ENCODE measurements around the gene CCL3.
"Not testable (repeated sequence)": the region's sequence is repeated elsewhere in the genome, so short reads cannot be mapped to it uniquely, and the experiment has no call there.

The CCL3 gene

DNA sequence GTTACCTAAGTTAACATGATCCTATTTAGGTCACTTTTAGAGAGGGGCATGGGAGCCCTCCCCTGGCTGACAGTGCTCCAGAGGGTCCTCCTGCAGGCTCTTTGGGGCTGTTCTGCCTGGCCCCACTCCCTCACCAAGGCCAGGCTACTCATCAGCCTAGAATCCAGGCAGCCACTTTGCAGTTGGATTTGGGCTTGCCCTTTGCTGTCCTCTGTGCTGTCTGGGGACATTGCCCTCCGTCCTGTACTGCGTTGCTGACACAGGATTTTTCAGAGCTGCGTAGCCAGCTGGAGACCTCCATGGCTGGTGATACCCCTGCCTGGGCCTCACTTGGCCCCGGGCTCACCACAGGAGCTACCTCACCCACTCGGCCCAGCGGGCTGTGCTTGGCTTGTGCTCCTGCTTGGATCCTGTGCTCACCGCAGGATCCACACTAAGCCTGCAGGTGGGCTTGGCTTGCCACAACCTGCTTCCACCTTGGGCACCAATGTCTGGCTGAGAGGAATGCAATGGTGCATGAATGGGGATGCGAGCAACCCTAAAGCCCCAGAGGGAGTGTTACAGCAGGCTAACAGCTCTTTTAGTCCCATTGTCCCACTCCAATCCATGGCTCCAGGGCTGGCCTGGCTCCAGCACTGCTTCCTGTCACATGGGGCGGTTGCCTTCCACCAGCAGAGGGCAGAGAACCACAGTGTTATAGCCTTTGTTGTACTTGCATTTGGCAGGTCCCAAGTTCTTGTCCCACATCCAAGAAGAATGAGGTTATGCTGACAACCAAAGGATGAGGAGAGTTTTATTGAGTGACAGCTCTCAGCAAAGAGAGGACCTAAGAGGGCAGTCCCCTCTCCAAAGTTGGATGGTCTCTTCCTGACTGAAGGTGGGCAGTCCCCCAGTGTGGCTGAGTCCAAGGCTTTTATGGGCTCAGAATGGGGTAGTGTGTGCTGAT is 35.2 kb upstream of the CCL3 start:
- no peak overlapping the region for H3K4me3 ChIP-seq (ENCODE audit: low read length)
- TF ChIP-seq, protein P1, sequence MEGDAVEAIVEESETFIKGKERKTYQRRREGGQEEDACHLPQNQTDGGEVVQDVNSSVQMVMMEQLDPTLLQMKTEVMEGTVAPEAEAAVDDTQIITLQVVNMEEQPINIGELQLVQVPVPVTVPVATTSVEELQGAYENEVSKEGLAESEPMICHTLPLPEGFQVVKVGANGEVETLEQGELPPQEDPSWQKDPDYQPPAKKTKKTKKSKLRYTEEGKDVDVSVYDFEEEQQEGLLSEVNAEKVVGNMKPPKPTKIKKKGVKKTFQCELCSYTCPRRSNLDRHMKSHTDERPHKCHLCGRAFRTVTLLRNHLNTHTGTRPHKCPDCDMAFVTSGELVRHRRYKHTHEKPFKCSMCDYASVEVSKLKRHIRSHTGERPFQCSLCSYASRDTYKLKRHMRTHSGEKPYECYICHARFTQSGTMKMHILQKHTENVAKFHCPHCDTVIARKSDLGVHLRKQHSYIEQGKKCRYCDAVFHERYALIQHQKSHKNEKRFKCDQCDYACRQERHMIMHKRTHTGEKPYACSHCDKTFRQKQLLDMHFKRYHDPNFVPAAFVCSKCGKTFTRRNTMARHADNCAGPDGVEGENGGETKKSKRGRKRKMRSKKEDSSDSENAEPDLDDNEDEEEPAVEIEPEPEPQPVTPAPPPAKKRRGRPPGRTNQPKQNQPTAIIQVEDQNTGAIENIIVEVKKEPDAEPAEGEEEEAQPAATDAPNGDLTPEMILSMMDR (conservative IDR thresholded peaks at IDR 0.05; ENCODE audit: low read depth, low read length), result no peak
- no peak for DNase-seq (ENCODE audit: low read depth)

DNA sequence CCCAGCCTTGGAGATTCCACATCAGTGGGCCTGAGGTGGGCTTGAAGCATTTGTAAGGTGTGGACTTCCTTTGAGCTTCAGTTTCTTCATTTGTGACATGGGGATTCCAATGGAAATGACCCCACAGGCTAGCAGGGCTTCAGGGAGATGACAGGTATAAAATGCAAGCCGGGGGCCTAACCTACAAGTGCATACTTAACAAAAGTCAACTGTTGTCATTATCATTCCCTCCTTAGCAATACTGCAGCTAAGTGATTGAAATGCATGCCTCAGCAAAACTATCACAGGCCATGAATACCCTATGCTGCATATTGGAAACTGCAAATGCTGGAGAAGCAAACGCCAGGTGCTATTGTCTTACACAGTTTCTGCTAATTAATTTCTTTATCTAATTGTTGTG is 33.5 kb upstream of the CCL3 start:
- DNase-seq (ENCODE audit: low read depth), result no peak
- no peak overlapping the region for H3K4me3 ChIP-seq (ENCODE audit: low read length)
- TF ChIP-seq, protein P1 (conservative IDR thresholded peaks at IDR 0.05; ENCODE audit: low read depth, low read length), result no peak

DNA sequence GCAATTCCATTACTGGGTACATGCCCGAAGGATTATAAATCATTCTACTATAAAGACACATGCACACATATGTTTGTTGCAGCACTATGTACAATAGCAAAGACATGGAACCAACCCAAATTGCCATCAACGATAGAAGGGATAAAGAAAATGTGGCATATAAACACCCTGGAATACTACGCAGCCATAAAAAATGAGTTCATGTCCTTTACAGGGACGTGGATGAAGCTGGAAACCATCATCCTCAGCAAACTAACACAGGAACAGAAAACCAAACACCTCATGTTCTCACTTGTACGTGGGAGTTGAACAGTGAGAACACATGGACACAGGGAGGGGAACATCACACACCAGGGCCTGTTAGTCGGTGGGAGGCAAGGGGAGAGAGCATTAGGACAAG is 31.2 kb upstream of the CCL3 start:
- not testable (repeated sequence) for DNase-seq (ENCODE audit: low read depth); H3K4me3 ChIP-seq (ENCODE audit: low read length)

DNA sequence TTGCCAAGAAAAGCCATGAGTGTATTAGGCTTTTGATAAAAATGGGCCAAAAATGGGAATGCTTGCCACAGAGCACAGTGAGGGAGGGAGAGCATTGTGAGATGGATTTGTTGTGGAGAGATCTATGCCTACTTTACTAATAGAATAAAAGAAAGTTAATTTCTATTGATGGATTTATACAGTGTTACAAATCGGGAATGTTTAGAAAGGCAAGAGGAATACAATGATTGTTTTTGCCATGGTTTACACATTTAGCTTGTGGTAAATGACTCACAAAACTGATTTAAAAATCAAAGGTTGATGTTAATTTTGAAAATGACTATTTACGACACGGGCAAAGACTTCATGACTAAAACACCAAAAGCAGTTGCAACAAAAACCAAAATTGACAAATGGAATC is 30.3 kb upstream of the CCL3 start:
- H3K4me3 ChIP-seq (ENCODE audit: low read length), result no peak overlapping the region
- no peak for DNase-seq (ENCODE audit: low read depth)
- TF ChIP-seq, protein P1 (conservative IDR thresholded peaks at IDR 0.05; ENCODE audit: low read depth, low read length), result no peak

DNA sequence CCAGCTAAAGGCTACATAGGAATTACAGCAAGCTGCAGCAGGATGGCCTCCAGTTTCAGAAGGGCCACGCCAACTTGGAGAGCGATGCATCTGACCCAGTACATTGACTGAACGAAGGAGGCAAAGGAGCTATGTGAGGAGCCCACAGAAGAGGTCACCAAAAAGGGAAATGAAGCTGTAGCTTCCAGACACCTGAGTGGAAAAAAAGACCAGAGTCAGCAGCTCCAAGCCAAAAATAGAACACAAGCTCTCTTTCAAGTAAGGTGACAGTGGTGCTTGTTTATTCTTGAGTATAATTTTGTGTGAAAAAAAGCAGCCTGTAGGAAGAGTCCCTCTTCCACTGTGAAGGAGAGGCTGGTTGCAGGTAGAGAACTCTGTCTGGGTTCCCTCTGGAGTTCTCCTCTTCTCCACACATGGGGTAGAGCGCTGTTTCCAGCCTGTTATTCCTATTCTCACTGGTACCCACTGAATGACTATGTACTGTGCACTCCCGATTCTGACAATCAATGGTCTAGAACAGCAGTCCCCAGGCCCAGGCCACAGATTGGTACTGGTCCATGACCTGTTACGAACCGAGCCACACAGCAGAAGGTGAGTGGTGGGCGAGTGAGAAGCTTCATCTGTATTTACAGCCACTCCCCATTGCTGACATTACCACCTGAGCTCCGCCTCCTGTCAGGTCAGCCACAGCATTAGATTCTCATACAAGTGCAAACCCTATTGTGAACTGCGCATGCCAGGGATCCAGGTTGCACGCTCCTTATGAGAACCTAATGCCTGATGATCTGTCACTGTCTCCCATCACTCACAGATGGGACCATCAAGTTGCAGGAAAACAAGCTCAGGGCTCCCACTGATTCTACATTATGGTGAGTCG is 28.8 kb upstream of the CCL3 start:
- DNase-seq (ENCODE audit: low read depth), result no peak
- no peak overlapping the region for H3K4me3 ChIP-seq (ENCODE audit: low read length)
- TF ChIP-seq, protein P1 (conservative IDR thresholded peaks at IDR 0.05; ENCODE audit: low read depth, low read length), result no peak

DNA sequence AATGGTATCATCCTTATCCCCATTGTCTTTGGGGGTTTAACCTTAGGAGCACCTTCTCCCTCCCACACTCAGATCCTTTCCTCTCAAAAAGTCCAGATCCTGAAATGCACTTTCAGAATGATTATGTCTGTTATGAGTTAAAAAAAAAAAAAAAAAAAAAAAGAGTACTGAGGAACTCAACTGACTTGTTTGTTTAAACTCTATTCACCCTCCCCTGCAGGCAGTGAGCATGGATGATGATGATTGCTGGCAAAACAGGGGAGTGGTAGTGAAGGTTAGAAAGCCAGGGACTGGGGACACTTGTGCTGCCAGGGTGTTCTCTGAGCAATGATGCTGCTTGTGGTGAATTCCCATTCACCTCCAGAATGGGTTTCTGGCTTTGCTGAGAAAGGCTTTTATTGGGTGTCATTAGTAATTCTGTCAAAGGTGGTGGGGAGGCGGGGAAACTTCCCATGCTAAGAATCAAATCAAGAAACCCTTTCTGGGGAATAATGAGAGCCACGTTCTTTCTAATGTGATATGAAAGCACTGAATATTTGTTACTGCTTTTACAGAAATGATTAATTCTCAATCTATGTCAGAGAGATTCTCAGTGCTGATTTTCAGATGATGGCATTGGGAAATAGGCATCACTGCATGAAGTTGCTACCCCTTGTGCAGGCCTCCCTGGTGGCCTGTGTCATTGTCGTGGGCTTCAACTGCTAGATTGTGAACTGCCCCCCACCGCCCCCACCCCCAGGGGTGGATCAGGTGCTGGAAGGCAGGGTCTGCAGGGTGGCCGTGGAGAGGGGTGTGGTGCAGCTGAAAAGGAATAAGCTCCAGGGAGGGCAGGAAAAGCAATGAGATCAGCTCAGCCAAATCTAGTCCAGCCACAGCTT is 27.8 kb upstream of the CCL3 start:
- H3K4me3 ChIP-seq (ENCODE audit: low read length), result no peak overlapping the region
- TF ChIP-seq, protein P1 (conservative IDR thresholded peaks at IDR 0.05; ENCODE audit: low read depth, low read length), result no peak
- DNase-seq (ENCODE audit: low read depth), result no peak

DNA sequence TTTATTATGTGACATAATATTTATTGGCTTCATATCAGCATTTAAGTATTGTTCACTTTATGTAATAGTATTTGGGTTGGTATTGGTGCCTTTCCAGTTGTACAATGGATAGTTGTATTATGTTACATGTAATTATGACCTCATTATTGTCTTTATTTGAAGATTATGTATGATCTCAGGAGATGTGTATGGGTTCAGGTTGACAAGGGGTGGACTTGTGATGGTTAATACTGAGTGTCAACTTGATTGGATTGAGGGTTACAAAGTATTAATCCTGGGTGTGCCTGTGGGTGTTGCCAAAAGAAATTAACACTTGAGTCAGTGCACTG is 25.7 kb upstream of the CCL3 start:
- H3K4me3 ChIP-seq (ENCODE audit: low read length); DNase-seq (ENCODE audit: low read depth): not testable (repeated sequence)

DNA sequence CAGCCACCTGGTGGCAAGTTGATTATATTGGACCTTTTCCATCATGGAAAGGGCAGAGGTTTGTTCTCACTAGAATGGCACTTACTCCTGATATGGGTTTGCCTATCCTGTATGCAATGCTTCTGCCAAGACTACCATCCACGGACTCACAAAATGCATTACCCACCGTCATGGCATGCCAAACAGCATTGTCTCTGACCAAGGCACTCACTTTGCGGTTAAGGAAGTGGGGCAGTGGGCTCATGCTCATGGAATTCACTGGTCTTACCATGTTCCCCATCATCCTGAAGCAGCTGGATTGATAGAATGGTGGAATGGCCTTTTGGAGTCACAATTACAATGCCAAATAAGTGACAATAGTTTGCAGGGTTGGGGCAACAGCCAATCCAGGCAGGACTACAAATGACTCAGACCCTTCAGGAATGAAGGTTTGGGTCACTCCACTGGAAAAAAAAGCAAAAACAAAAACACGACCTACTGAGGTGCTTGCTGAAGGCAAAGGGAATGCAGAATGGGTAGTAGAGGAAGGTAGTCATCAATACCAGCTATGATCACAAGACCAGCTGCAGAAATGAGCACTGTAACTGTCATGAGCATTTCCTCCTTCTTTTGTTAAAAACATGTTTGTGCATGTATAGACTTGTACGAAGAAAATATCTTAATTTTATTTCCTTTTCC is 25.2 kb upstream of the CCL3 start:
- not testable (repeated sequence) for DNase-seq (ENCODE audit: low read depth); H3K4me3 ChIP-seq (ENCODE audit: low read length)

DNA sequence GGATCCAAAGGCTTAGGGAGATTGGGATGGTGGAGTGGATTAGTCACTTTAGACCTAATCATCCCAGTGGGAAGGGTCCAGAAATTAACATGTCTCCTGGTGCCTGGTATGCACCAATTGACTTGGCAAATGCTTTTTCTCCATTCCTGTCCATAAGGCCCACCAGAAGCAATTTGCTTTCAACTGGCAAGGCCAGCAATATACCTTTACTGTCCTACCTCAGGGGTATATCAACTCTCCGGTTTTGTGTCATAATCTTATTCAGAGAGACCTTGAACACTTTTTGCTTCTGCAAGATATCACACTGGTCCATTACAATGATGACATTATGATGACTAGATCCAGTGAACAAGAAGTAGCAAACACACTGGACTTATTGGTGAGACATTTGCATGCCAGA is 23.2 kb upstream of the CCL3 start:
- DNase-seq (ENCODE audit: low read depth); H3K4me3 ChIP-seq (ENCODE audit: low read length): not testable (repeated sequence)
